Osteocyte (in vitro differentiated cells): Measurements from ENCODE around the gene LILRA5. TPM values are rescaled to one million over a fixed set of nuclear protein-coding genes. Genes with fewer than 3 reads are reported as not detected.
A peak's percentile ranks its signal among the peaks of the same experiment; 100 is the strongest.
"Not testable (repeated sequence)": the region's sequence is repeated elsewhere in the genome, so short reads cannot be mapped to it uniquely, and the experiment has no call there.

ENCODE experiments used
- DNase-seq: peaks from one replicate; pipeline ENCODE4 v3.0.0; 2021; ENCODE audit warnings: mixed read lengths; ENCODE audit not compliant: unreplicated experiment; ENCODE audit errors: extremely low spot score
- H3K27ac Mint-ChIP-seq: one replicate; pipeline ENCODE4 v1.8.0; 2021; ENCODE audit warnings: mild to moderate bottlenecking, mixed read lengths; ENCODE audit not compliant: unreplicated experiment
- H3K27me3 Mint-ChIP-seq: one replicate; pipeline ENCODE4 v1.8.0; 2021; ENCODE audit warnings: mixed read lengths; ENCODE audit not compliant: unreplicated experiment
- H3K36me3 Mint-ChIP-seq: one replicate; pipeline ENCODE4 v1.8.0; 2021; ENCODE audit warnings: mixed read lengths; ENCODE audit not compliant: unreplicated experiment
- H3K4me1 Mint-ChIP-seq: one replicate; pipeline ENCODE4 v1.8.0; 2021; ENCODE audit warnings: mixed read lengths; ENCODE audit not compliant: unreplicated experiment
- H3K4me3 Mint-ChIP-seq: one replicate; pipeline ENCODE4 v1.8.0; 2021; ENCODE audit warnings: mild to moderate bottlenecking, moderate library complexity, mixed read lengths; ENCODE audit not compliant: unreplicated experiment
- H3K9me3 Mint-ChIP-seq: one replicate; pipeline ENCODE4 v1.8.0; 2021; ENCODE audit warnings: mixed read lengths; ENCODE audit not compliant: unreplicated experiment
- total RNA-seq: library from RNA; stranded (reverse); gene quantifications from 2 replicates; pipeline ENCODE4 v1.2.1, GENCODE V29; 2021
- TF ChIP-seq, protein P1 (sequence below): fragments of 200-600 bp; sonication (generic); IDR thresholded peaks from 2 replicates; pipeline ENCODE4 v1.5.0; 2021; ENCODE audit warnings: antibody characterized with exemption, mild to moderate bottlenecking, moderate library complexity

LILRA5 gene
- total RNA-seq, 1 donor from 2014 or later = not detected

DNA sequence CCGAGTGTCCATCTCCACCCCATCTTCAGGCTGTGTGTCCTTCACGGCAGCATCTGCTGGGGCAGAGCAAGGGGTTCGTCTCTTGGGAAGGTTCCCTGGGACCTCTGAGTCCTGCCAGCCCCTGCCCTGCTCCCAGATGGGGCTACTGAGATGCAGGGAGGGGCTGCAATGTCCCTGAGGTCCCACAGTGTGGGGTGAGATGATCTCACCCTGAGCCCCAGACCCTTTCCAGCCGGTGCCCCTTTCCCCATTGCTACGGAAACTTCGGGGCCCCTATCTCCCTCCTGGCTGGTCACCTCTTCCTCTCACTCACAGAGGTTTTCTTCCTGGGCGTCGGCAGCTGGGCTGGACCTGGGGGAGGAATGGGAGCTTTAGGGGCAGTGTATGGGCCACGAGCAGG, 37.0 kb downstream of the LILRA5 start:
- Mint-ChIP-seq H3K27me3 (peaks cover 4% of the 10 kb centered on the region), H3K9me3 (no peaks in the 10 kb centered on the region), H3K4me3 (no peak overlapping the region), H3K4me1 (peaks cover 2% of the 10 kb centered on the region), H3K36me3 (no peaks in the 10 kb centered on the region), H3K27ac (no peak overlapping the region)
- DNase-seq = peak; percentile 76
- TF ChIP-seq, protein P1, sequence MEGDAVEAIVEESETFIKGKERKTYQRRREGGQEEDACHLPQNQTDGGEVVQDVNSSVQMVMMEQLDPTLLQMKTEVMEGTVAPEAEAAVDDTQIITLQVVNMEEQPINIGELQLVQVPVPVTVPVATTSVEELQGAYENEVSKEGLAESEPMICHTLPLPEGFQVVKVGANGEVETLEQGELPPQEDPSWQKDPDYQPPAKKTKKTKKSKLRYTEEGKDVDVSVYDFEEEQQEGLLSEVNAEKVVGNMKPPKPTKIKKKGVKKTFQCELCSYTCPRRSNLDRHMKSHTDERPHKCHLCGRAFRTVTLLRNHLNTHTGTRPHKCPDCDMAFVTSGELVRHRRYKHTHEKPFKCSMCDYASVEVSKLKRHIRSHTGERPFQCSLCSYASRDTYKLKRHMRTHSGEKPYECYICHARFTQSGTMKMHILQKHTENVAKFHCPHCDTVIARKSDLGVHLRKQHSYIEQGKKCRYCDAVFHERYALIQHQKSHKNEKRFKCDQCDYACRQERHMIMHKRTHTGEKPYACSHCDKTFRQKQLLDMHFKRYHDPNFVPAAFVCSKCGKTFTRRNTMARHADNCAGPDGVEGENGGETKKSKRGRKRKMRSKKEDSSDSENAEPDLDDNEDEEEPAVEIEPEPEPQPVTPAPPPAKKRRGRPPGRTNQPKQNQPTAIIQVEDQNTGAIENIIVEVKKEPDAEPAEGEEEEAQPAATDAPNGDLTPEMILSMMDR = no peak

DNA sequence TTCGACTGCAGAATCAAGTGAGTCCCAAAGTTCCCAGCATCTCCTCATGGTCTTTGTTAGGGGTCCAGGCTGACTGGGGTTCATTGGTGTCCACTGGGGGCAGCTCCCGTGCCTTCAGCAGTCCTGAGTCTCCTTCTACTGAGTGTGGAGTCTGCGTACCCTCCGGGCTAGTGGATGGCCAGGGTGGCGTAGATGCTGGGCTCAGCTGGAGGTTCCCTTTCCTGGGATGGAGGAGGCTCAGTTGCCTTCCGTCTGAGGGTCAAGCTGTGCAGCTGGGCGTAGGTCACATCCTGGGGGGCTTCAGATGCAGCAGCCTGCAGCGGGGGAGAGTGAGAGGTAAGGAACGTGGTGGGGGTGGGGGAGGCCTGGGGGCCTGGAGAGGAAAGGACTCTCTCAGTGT, 38.5 kb downstream of the LILRA5 start:
- H3K36me3 Mint-ChIP-seq, DNase-seq, H3K9me3 Mint-ChIP-seq, H3K27ac Mint-ChIP-seq, H3K27me3 Mint-ChIP-seq, H3K4me1 Mint-ChIP-seq, H3K4me3 Mint-ChIP-seq: not testable (repeated sequence)

DNA sequence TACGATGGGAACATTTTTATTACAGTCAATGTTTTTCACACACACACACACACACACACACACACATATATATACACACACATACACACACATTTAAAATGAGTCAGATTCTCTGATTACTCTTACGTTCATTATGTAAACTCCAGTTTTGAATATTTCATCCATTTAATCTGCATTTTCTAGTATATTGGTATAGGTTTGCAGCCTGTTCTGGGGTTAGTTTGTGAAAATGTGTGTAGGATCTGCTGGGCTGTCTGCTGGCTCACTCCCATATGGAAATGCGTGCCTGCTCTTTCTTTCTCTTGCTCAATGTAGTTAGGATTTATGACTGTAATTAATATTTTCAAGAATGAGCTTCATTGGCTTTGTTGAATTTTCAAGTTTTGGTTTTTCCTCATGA, 39.1 kb downstream of the LILRA5 start:
- peaks cover 2% of the 10 kb centered on the region for H3K4me1 Mint-ChIP-seq

DNA sequence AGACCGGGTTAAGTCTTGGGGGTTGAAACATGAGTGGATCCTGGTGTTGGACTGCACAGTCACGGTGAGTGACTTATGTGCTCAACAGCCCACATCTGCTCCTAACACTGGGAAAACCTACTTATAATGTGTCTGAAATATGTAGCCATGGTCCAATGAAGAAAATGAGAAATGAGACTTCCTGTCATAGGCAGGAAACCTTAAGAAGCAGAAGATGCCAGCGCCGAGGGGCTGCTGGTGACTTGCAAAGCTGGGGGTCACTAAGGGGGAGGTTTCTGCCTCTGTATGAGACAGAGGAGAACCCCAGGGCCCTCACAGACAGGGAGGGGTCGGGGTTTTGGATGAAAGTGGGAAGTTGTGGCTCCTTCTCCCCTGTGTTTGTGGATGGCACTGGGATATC, 40.8 kb downstream of the LILRA5 start:
- H3K9me3 Mint-ChIP-seq, H3K4me1 Mint-ChIP-seq, H3K27me3 Mint-ChIP-seq, H3K4me3 Mint-ChIP-seq, H3K36me3 Mint-ChIP-seq, H3K27ac Mint-ChIP-seq: not testable (repeated sequence)
- peak; percentile 65 for DNase-seq

More for the DNA sequence above, 39.1 kb downstream of the LILRA5 start:
- DNase-seq = no peak
- Mint-ChIP-seq H3K27ac (no peak overlapping the region), H3K4me3 (no peak overlapping the region), H3K27me3 (peaks cover 4% of the 10 kb centered on the region), H3K9me3 (no peaks in the 10 kb centered on the region), H3K36me3 (no peaks in the 10 kb centered on the region)
- TF ChIP-seq, protein P1 = no peak

DNA sequence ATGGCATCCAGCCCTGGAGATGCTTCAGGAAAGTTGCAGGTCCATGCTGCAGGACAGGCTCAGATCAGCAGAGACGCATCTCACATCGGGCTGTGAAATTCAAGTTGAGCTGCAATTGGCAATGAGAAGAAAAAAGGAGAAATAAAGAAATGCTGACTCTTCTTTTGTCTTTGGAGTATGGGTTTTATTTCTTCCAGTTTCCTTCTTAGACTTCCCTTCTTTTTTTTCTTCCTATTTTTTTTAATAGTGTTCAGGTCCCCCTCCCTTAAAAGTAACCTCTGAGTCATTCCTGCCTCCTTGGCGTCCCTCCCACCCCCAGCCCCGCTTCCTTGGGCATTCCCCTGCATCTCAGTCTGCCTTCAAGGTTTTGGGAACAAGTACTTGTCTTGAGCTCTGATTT, 41.4 kb downstream of the LILRA5 start:
- not testable (repeated sequence) for H3K4me3 Mint-ChIP-seq, DNase-seq, H3K27ac Mint-ChIP-seq, H3K27me3 Mint-ChIP-seq, H3K36me3 Mint-ChIP-seq, H3K9me3 Mint-ChIP-seq, H3K4me1 Mint-ChIP-seq

DNA sequence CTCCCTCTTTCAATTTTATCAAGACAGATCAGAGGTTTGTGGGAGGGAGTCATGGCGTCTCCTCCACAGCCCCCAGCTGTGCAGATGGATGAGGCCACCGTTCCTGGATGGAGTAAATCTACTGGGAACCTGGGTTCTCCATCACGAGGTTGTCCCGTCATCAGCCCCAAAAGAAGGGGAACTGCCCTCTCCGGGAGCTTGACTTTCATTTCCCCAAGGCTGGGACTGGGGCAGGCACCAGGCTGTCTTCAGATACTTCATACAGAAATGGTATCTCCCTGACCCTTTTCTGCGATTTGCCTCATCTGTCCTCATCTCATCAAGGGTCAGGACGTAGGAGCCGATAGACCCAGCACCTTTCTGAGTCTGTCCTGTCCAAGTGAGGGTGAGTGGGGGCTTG, 41.9 kb downstream of the LILRA5 start:
- peaks cover 2% of the 10 kb centered on the region for H3K4me1 Mint-ChIP-seq
- no peak overlapping the region for H3K27ac Mint-ChIP-seq
- H3K4me3 Mint-ChIP-seq = no peak overlapping the region
- DNase-seq = no peak
- no peaks in the 10 kb centered on the region for H3K36me3 Mint-ChIP-seq
- H3K27me3 Mint-ChIP-seq = peaks cover 10% of the 10 kb centered on the region
- TF ChIP-seq, protein P1 = no peak
- H3K9me3 Mint-ChIP-seq = no peaks in the 10 kb centered on the region

DNA sequence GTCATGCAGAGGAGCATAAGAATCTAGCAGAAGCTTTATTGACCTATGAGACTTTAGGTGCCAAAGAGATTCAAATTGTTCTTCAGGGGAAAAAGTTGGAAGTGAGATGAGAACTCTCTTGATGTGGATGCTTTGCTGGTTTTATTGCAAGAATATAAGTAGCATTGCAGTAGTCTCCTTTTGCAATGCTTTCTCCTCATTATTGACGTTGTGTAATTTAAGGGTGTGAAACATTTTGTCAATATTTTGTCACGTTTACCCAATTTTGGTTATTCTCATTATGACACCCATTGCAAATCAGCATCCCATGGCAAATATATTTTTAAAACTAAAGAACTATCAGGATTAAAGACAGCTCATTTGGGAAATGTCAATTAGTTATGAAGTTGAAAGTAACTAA, 44.0 kb downstream of the LILRA5 start:
- no peak overlapping the region for H3K27ac Mint-ChIP-seq
- H3K4me3 Mint-ChIP-seq = no peak overlapping the region
- no peaks in the 10 kb centered on the region for H3K36me3 Mint-ChIP-seq
- H3K27me3 Mint-ChIP-seq = peaks cover 6% of the 10 kb centered on the region
- no peak for DNase-seq
- TF ChIP-seq, protein P1 = no peak
- no peaks in the 10 kb centered on the region for H3K4me1 Mint-ChIP-seq
- no peaks in the 10 kb centered on the region for H3K9me3 Mint-ChIP-seq
